ENCODE measurements around the gene SLC9B2. TPM values are rescaled to one million over a fixed set of nuclear protein-coding genes. Genes with fewer than 3 reads are reported as not detected.
A peak's percentile ranks its signal among the peaks of the same experiment; 100 is the strongest.

The SLC9B2 gene
- total RNA-seq, 1 donor from 2014 or later = 22.7 TPM

GRCh38 chr4:103075894-103076746 is 441 bp downstream of the SLC9B2 start:
- DNase-seq (ENCODE audit: low read depth, low spot score) = no peak

- no peak for DNase-seq (ENCODE audit: low read depth, low spot score)
Measured at GRCh38 chr4:103075435-103075893, 1.1 kb downstream of the SLC9B2 start.

DNA sequence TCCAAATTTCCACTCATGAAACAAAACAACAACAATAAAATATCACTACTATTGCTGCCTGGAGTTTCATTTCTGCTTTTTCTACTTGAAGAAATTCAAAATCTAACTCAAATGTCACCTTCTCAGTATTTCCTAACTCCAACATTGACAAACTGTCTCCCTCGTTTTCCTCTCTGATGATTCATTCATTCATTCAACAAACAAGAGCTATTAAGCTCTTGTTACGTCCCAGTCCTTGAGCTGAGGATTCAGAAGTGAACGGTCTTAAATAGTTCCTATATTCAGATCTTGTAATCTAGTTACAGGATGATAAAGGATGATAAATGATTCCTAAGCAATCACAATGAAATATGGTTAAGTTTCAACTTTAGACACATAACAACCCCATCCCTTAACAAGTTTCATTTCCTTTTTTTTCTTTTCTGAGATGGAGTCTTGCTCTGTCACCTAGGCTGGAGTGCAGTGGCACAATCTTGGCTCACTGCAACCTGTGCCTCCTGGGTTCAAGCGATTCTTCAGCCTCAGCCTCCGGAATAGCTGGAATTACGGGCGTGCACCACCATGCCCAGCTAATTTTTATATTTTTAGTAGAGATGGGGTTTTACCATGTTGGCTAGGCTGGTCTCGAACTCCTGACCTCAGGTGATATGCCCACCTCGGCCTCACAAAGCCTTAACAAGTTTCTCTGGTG is 1.7 kb downstream of the SLC9B2 start:
- DNase-seq (ENCODE audit: low read depth, low spot score) = no peak

- no peak for DNase-seq (ENCODE audit: low read depth, low spot score)
Measured at GRCh38 chr4:103073792-103074438, 2.6 kb downstream of the SLC9B2 start.

DNA sequence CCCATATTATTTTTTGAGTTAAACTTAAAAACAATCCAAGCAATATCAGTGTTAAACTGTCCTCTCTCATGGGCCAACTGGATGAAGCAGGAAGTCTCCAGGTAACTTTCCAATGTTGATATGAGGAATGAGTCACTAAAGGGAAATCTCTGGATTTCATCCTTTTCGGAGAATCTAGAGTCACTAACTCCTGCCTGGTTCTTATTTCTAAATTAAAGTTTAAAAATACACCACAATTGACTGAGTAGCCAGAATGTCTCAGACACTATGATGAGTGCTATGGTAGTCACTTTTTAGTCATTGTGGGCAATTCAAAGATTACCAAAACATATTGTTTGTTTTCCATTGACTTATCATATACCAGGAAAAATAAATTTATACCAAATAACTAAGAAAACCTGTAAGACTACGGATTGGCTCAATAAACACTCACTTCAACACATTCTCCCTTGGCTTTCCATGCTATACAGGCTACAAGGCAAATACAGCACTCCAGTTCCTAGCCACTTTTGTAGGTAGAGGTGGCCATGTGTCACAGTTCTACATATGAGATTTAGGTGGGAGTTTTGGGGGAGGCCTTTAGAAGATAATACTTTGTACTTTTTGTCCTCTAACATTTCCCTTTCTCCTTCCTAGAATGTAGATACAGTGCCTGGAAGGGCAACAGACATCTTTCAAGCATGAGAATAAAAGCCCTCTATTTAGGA is 8.6 kb downstream of the SLC9B2 start:
- DNase-seq (ENCODE audit: low read depth, low spot score) = no peak

DNA sequence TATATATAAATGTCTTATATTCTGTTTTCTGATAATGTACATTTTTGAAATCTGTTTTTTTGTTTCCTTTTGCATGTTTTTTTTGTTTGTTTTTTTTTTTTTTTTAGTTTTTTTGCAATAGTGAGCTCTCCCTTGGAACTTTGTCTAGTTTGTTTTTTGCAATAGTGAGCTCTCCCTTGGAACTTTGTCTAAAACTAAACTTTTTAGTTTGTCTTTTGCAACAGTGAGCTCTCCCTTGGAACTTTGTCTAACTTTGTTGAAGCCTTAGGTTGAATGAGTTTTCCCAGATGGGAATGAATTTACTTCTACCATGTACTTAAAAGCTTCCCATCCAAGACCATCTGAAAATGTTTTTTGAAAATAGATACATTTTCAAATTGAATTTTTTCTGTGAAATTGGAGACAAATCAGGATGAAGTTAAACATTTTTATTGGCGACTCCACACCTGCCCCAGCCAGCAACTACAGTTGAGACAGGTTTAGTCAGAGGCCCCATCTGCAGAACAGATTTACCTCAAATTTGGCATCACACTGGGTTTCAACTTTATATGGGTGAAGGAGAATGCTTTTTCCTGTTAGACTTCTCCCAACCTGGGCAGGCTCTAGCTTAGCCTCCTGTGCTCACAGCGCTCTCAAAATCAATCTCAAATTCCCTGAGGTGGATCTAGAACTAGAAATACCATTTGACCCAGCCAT is 16.0 kb downstream of the SLC9B2 start:
- no peak for DNase-seq (ENCODE audit: low read depth, low spot score)

DNA sequence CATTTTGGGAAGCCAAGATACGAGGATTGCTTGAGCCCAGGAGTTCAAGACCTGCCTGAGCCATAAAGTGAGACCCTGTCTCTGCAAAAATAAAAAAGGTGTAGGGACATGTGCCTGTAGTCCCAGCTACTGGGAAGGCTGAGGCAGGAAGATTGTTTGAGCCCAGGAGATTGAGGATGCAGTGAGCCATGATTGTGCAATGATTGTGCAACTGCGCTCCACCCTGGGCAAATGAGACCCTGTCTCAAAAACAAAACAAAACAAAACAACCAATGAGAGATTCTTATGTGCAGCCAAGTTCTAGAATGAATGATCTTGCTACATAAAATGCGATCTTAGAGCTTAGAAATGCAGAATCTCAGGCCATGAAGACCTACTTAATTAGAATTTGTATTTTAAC is 22.5 kb downstream of the SLC9B2 start:
- DNase-seq (ENCODE audit: low read depth, low spot score) = no peak

DNA sequence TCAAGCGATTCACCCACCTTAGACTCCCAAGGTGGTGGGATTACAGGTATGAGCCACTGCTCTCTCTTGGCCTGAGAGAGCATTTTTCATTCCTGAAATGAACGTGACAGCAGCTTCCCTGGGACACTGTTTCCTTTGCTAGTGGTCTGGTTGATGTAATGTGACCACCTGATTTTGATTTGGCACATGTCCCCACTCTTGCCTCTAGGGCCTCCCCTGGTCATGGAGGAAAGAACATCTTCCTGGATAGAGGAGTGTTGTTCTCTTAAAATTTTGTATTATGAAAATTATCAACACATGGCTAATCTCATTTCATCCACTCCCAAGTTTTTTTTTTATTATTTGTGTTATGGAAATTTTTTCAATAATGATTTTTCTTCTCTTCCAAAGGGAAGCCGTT is 23.8 kb downstream of the SLC9B2 start:
- DNase-seq (ENCODE audit: low read depth, low spot score) = no peak

GRCh38 chr4:103052145-103052544 is 24.4 kb downstream of the SLC9B2 start:
- no peak for DNase-seq (ENCODE audit: low read depth, low spot score)

GRCh38 chr4:103050736-103051436 is 25.7 kb downstream of the SLC9B2 start:
- no peak for DNase-seq (ENCODE audit: low read depth, low spot score)

GRCh38 chr4:103046416-103047290 is 29.9 kb downstream of the SLC9B2 start:
- peak; percentile 10 for DNase-seq (ENCODE audit: low read depth, low spot score)

GRCh38 chr4:103044183-103044582 is 32.4 kb downstream of the SLC9B2 start:
- DNase-seq (ENCODE audit: low read depth, low spot score) = no peak

GRCh38 chr4:103036169-103036568 is 40.4 kb downstream of the SLC9B2 start:
- no peak for DNase-seq (ENCODE audit: low read depth, low spot score)

DNA sequence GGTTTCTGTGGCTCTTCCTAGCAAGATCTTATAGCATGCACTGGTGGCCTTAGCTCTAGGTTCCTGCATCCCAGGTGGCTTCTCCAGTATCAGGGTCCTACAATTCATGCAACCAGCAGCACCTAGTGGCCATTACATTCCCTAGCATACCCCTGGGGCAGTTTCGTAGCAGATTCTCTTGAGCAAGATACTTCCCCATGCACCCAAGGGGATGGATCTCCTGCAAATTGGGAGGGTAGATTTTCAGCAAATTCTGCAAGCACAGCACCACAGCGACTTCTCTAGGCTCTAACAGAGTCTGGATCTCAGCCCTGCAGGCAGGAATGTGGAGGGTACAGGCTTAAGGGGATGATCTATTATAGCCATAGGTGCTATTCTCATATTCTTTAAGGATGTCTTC is 44.0 kb downstream of the SLC9B2 start:
- DNase-seq (ENCODE audit: low read depth, low spot score) = no peak

- DNase-seq (ENCODE audit: low read depth, low spot score) = no peak
Measured at GRCh38 chr4:103030791-103031190, 45.8 kb downstream of the SLC9B2 start.

DNA sequence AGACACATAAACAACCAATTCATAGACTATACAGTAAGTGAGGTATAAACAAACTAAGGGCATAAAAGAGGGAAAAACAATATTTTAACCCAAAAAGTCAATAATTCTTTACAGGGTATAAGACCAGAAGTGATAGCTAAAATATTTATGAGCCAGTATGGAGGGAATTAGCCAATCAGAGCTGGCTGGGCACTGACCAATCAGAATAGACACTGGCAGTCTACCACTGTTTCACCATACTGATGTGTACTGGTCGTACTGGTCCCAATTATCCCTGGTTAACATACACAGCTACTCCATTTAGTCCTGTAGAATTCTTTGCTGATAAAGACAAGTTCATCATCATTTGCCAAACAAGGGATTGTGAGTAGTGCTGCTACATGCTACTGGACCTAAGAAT is 47.3 kb downstream of the SLC9B2 start:
- DNase-seq (ENCODE audit: low read depth, low spot score) = no peak

DNA sequence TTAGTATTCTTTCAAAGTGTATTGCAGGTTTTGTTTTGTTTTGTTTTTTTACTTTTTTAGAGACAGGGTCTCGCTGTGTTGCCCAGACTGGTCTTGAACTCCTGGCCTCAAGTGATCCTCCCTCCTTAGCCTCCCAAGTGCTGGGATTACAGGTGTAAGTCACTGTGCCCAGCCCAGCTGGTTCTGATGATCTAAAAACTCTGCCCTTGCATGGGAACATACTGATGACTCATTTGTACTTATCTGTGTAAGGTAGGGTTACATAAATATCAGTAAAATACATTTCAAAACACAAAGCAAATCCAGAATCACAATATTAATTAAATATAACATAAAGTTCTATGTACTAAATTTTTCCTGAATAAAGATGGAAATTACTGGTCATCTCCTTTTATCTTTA is 49.7 kb downstream of the SLC9B2 start:
- no peak for DNase-seq (ENCODE audit: low read depth, low spot score)

DNA sequence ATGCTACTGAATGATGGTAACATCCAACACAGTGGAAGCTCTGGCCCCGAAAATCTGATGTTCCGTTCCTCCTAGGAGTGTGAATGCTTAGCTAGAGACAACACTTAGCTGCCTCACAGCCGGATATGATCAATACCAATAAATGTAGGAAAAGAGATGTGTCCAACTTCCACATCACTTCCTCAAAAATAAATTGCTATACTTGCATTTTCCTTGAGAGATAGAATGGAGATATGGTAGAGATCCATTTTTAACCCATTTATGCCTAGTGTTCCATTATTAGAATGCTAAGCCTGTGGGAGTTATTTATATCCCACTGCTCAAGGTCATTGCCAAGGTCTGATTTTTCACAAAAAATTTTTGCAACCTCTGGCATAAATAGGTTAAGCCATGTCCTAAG is 51.6 kb downstream of the SLC9B2 start:
- DNase-seq (ENCODE audit: low read depth, low spot score) = no peak

GRCh38 chr4:103021120-103021519 is 55.4 kb downstream of the SLC9B2 start:
- DNase-seq (ENCODE audit: low read depth, low spot score) = no peak

Data from pulmonary artery endothelial cell (primary cell).